Activated T-helper 2 cell treated with anti-CD3 and anti-CD28 coated beads, Interferon-gamma antibody, Interleukin-2, Interleukin-4, amounts not matched to agents 10 μg/mL and 5 μg/mL and 100 μg/mL, durations not matched to agents 14 hours and 24 hours and 36 hours (primary cell): ENCODE measurements around the gene ARHGEF25. TPM values are rescaled to one million over a fixed set of nuclear protein-coding genes. Genes with fewer than 3 reads are reported as not detected.

Source experiments
- DNase-seq: peaks from one replicate; pipeline ENCODE4 v3.0.0; 2021; ENCODE audit warnings: low spot score
- H3K27ac Mint-ChIP-seq: one replicate; pipeline ENCODE4 v1.8.0; 2021; ENCODE audit warnings: mixed read lengths
- H3K27me3 Mint-ChIP-seq: one replicate; pipeline ENCODE4 v1.8.0; 2021; ENCODE audit warnings: low read depth, mixed read lengths
- H3K36me3 Mint-ChIP-seq: one replicate; pipeline ENCODE4 v1.8.0; 2021; ENCODE audit warnings: low read depth, mixed read lengths
- H3K4me1 Mint-ChIP-seq: one replicate; pipeline ENCODE4 v1.8.0; 2021; ENCODE audit warnings: low read depth, mixed read lengths
- H3K4me3 Mint-ChIP-seq: one replicate; pipeline ENCODE4 v1.8.0; 2021; ENCODE audit warnings: low read depth, mild to moderate bottlenecking, moderate library complexity, mixed read lengths
- H3K9me3 Mint-ChIP-seq: one replicate; pipeline ENCODE4 v1.8.0; 2021; ENCODE audit warnings: mixed read lengths
- intact Hi-C: fragments of 100-400 bp; cut with micrococcal nuclease; formaldehyde crosslinking; loops from one replicate; pipeline ENCODE4 v1.15.1; 2023
- total RNA-seq: library from RNA; stranded (reverse); gene quantifications from 2 replicates; pipeline ENCODE4 v1.2.3, GENCODE V29; 2022

ARHGEF25 gene
- total RNA-seq, 1 donor from 2014 or later: 2.3 TPM

GRCh38 chr12:57622293-57623245, 11.3 kb downstream of the ARHGEF25 start:
- no peak overlapping the region for H3K27ac Mint-ChIP-seq
- no peaks in the 10 kb centered on the region for H3K9me3 Mint-ChIP-seq
- DNase-seq: no peak
- intact Hi-C loops: loop anchor here (5.0 kb wide), 1 partner anchor 380 kb away; no protein-coding TSS in a partner anchor
- H3K4me1 Mint-ChIP-seq: peaks cover 15% of the 10 kb centered on the region
- no peaks in the 10 kb centered on the region for H3K36me3 Mint-ChIP-seq
- H3K27me3 Mint-ChIP-seq: peaks cover 87% of the 10 kb centered on the region
- H3K4me3 Mint-ChIP-seq: peak overlapping the region; percentile 74

DNA sequence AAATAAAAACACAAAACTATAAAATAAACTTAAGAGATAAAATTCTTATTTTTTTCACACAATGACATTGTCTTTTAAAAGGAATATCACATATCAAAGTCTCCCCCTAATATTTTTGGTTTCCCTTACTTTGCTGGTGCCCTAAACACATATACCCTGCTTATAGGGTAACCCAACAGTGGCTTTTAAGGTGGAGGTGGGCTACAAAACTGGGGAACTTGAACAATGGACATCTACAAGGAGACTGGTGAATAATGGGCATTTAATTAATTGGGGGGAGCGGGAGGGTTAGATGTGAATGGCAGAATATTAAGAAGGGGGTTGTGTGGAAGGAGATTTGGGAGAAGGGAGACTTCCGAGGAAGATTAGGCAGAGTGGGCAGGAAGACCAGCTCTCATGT, 12.2 kb downstream of the ARHGEF25 start:
- no peak overlapping the region for H3K4me3 Mint-ChIP-seq
- intact Hi-C loops: loop anchor here (5.0 kb wide), 1 partner anchor 381 kb away; no protein-coding TSS in a partner anchor
- no peaks in the 10 kb centered on the region for H3K36me3 Mint-ChIP-seq
- H3K27ac Mint-ChIP-seq: no peak overlapping the region
- peaks cover 17% of the 10 kb centered on the region for H3K4me1 Mint-ChIP-seq
- no peaks in the 10 kb centered on the region for H3K9me3 Mint-ChIP-seq
- H3K27me3 Mint-ChIP-seq: peaks cover 86% of the 10 kb centered on the region
- DNase-seq: no peak

GRCh38 chr12:57623811-57624390, 12.7 kb downstream of the ARHGEF25 start:
- Mint-ChIP-seq H3K9me3 (no peaks in the 10 kb centered on the region), H3K4me1 (peaks cover 17% of the 10 kb centered on the region), H3K4me3 (no peak overlapping the region), H3K27ac (no peak overlapping the region), H3K36me3 (no peaks in the 10 kb centered on the region), H3K27me3 (peaks cover 89% of the 10 kb centered on the region)
- DNase-seq: no peak
- intact Hi-C loops: loop anchor here (5.0 kb wide), 1 partner anchor 382 kb away; no protein-coding TSS in a partner anchor

- Mint-ChIP-seq H3K27me3 (peaks cover 90% of the 10 kb centered on the region), H3K27ac (no peak overlapping the region), H3K4me3 (no peak overlapping the region), H3K9me3 (no peaks in the 10 kb centered on the region), H3K36me3 (peaks cover 3% of the 10 kb centered on the region), H3K4me1 (peaks cover 14% of the 10 kb centered on the region)
- intact Hi-C loops: loop anchor here (5.0 kb wide), 1 partner anchor 382 kb away; no protein-coding TSS in a partner anchor
- no peak for DNase-seq
Observed at GRCh38 chr12:57624441-57625220, 13.4 kb downstream of the ARHGEF25 start.

DNA sequence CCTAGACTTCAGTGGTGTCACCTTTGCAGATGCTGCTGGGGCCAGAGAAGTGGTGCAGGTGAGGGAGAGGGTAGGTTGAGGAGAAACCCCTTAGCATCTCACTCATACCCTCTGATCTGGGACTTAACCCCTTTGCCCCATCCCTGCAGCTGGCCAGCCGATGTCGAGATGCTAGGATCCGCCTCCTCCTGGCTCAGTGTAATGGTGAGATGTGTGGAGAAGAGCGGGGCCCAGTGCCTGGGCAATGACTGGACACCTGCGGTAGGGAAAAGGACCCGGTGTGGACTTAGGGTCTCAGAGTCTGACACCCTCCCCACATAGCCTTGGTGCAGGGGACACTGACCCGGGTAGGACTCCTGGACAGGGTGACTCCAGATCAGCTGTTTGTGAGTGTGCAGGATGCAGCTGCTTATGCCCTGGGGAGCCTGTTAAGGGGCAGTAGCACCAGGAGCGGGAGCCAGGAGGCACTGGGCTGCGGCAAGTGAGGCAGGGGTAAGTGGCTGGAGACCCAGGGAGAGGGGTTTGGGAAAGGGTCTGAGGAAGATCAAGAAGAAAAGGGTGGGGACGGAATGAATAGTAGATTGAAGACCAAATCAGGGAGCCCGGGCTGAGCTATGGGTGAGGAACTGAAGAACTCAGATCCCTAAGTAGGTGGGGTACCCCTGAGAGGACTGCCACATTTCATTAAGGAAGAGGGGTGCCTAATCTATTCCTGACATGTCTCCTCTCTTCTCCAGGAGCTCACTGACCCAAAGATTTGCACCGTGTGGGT, 14.2 kb downstream of the ARHGEF25 start:
- Mint-ChIP-seq H3K4me1 (peaks cover 14% of the 10 kb centered on the region), H3K9me3 (no peaks in the 10 kb centered on the region), H3K4me3 (no peak overlapping the region), H3K27me3 (peaks cover 88% of the 10 kb centered on the region), H3K36me3 (peaks cover 3% of the 10 kb centered on the region), H3K27ac (no peak overlapping the region)
- intact Hi-C loops: no loop called here
- DNase-seq: no peak

GRCh38 chr12:57626111-57626920, 15.1 kb downstream of the ARHGEF25 start:
- Mint-ChIP-seq H3K27ac (no peak overlapping the region), H3K9me3 (no peaks in the 10 kb centered on the region), H3K36me3 (peaks cover 3% of the 10 kb centered on the region), H3K27me3 (peaks cover 88% of the 10 kb centered on the region), H3K4me3 (no peak overlapping the region), H3K4me1 (peaks cover 8% of the 10 kb centered on the region)
- DNase-seq: no peak
- intact Hi-C loops: no loop called here

DNA sequence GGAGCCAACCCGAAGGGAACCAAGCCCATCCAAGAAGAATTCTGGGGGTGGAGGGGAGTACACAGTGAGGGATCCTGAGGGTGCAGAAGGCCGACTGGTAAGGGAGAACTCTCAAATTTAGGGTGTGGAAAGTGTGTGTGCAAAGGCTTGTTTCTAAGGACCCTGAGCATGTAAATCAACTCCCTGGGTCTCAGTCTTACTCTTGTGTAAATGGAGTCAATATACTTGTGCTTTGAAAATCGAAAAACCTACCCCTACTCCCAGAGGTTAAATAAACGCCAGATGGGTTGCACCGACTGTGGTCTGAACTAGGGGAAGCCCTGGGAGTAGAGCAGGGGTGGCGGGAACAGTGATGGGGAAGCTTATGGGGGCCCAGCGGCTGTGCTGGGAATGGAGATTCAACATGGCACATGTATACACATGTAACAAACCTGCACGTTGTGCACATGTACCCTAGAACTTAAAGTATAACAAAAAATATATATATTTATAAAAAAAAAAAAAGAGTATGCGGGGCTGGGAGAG, 15.7 kb downstream of the ARHGEF25 start:
- H3K27me3 Mint-ChIP-seq: peaks cover 88% of the 10 kb centered on the region
- H3K4me1 Mint-ChIP-seq: peaks cover 6% of the 10 kb centered on the region
- intact Hi-C loops: no loop called here
- H3K4me3 Mint-ChIP-seq: no peak overlapping the region
- H3K27ac Mint-ChIP-seq: no peak overlapping the region
- no peak for DNase-seq
- H3K36me3 Mint-ChIP-seq: peaks cover 3% of the 10 kb centered on the region
- H3K9me3 Mint-ChIP-seq: no peaks in the 10 kb centered on the region

GRCh38 chr12:57627501-57628279, 16.5 kb downstream of the ARHGEF25 start:
- no peak for DNase-seq
- peaks cover 84% of the 10 kb centered on the region for H3K27me3 Mint-ChIP-seq
- H3K9me3 Mint-ChIP-seq: no peaks in the 10 kb centered on the region
- peaks cover 3% of the 10 kb centered on the region for H3K4me1 Mint-ChIP-seq
- no peak overlapping the region for H3K27ac Mint-ChIP-seq
- peaks cover 3% of the 10 kb centered on the region for H3K36me3 Mint-ChIP-seq
- no peak overlapping the region for H3K4me3 Mint-ChIP-seq
- intact Hi-C loops: no loop called here

GRCh38 chr12:57628280-57629191, 17.3 kb downstream of the ARHGEF25 start:
- H3K4me1 Mint-ChIP-seq: peaks cover 4% of the 10 kb centered on the region
- H3K27me3 Mint-ChIP-seq: peaks cover 81% of the 10 kb centered on the region
- no peaks in the 10 kb centered on the region for H3K9me3 Mint-ChIP-seq
- intact Hi-C loops: no loop called here
- no peak overlapping the region for H3K4me3 Mint-ChIP-seq
- no peak for DNase-seq
- no peak overlapping the region for H3K27ac Mint-ChIP-seq
- peaks cover 3% of the 10 kb centered on the region for H3K36me3 Mint-ChIP-seq

DNA sequence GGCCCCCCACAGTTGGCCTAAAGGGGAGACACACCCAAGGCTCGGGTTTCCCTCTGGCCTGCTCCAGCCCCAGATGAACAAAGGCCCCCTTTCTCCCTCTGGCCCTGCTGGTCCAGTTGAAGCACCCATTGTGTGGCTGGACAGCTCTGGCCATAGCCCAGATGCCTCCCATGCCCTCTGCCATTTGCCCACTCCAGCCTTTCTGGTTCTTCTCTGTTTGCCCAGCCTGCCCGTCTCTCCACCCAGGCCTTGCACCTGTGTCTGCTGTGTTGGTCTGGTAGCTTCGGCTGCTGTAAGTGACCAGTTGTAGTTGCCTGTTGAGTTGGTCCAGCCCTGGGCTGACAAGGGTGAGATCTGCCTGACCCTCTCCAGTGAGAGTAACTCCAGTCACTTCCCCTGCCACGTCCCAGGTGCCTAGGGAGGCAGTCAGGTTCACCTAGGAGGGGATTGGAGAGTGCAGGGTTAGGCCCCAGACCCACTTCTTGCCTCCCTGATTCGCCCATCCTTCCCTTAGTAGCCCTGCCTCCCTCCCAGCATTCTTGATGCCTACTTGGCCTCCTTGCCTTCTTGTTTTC, 18.7 kb downstream of the ARHGEF25 start:
- Mint-ChIP-seq H3K27me3 (peaks cover 76% of the 10 kb centered on the region), H3K4me3 (no peak overlapping the region), H3K27ac (no peak overlapping the region), H3K4me1 (peaks cover 5% of the 10 kb centered on the region), H3K9me3 (no peaks in the 10 kb centered on the region), H3K36me3 (peaks cover 3% of the 10 kb centered on the region)
- no peak for DNase-seq
- intact Hi-C loops: loop anchor here (5.0 kb wide), 2 partner anchors 112 to 403 kb away; partner anchors contain the start of gene SHMT2
